Activated naive CD8-positive, alpha-beta T cell treated with anti-CD3 and anti-CD28 coated beads, Interleukin-2, amount 50 U/mL, for 16 hours (primary cell): ENCODE data around the gene PUDP.
"Not testable (repeated sequence)": the region's sequence is repeated elsewhere in the genome, so short reads cannot be mapped to it uniquely, and the experiment has no call there.

Source experiments
- DNase-seq: peaks from one replicate; pipeline ENCODE4 v3.0.0-alpha.2; 2020; ENCODE audit warnings: low read depth, low spot score

The PUDP gene

DNA sequence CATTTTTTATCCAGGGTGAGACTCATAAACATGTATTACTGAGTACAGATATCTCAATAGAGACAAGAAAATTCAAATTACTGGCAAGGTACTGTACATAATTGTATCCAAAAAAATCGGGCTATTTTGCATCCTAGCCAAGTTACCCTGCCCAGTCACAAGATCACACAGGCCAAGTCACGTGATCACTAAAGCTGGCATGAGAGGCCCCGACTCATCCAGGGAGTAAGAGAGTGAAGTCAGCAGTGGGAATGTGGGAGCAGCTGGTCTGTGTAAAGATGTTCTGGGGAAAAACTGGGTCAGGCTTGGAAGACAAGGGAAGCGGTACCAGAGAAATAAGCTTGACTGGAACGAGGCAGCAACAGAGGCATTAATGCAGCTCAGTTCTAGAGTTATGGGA is 119.7 kb downstream of the PUDP start:
- DNase-seq, result no peak

DNA sequence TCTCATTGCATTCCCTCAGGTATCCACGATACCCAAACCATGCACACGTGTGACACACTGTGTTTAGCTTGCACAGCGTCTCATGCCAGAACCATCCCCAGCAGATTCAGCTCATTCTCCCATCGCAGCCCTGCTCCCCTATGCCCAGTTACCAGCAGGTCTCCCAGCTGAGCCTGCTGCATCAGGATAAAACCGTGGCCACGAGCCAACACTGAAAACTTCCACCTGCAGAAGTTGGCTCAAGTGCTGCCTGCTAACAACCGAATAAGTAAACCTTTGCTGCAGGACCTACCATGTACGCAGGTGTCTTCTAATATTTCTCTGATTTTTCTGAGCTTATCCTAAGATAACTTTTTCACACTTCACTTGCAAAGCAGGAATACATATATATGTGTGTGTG is 120.9 kb downstream of the PUDP start:
- no peak for DNase-seq

DNA sequence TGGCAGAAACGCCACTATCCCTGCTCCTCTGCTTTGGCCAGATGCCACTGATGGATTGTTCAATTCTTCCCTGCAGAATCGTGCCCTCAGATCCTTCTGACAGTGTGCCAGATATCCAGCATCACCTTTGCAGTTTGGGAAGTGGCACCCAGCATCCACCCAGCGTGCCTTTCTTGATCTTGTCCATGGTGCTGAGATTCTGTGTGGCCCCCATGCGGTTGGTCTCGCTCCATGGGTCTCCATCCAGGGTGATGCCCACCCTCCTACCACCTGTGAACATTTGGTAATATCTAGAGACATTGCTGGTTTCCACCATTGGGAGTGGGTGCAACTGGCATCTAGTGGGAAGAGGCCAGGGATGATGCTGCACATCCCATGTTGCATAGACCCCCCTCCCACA is 121.6 kb downstream of the PUDP start:
- not testable (repeated sequence) for DNase-seq

DNA sequence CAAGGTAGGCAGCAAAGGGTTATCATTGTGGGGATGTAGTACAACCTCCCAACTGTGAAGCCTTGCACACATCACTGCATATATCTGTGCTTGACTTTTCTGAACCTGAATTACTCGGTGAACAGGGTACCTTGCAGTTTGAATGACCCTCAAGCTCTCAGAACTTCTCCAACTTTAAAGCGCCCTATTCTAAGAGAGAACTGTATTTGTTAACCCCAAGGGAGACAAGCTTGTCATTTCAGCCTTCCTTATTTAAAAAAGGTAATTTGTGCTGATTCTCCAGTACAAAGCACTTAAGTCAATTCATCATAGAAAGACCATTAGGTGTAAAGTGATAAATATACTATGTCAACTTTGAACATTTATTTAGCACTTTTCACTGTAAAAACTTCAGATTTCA is 122.5 kb downstream of the PUDP start:
- DNase-seq, result no peak

DNA sequence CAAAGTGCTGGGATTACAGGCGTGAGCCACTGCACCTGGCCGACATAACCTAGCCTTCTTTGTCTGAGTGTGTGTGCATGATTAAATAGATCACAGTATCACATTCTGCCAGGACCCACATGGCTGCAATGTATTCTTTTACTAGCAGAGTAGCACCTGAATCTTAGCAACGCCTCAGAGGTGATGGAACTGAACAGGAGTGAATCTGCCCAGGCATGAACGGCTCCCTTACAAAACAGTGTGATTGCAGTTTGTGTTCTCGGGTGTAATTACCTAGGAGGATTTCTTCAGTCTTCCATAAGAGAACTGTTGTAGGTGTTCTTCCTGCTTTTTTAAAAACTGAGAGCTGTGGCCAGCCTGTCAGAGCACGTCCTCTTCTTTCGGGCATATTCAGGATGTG is 123.1 kb downstream of the PUDP start:
- no peak for DNase-seq

DNA sequence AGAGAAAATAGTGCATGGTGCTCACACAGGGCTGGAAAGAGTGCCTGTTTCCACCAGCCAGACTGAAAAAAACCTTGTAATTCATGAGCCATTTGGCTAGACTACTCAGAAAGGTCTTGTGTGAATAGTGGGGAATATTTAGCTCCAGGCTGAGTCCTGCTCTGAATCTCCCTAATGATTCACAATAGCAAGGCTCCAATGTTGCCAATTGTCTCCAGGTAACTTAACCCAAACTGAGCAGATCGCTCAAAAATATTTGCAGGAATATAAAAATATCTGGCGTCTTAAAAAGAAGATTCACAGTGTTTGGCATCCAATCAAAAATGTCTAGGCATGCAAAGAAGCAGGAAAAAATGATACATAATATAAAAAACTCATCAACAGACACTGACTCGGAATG is 125.0 kb downstream of the PUDP start:
- DNase-seq, result not testable (repeated sequence)

DNA sequence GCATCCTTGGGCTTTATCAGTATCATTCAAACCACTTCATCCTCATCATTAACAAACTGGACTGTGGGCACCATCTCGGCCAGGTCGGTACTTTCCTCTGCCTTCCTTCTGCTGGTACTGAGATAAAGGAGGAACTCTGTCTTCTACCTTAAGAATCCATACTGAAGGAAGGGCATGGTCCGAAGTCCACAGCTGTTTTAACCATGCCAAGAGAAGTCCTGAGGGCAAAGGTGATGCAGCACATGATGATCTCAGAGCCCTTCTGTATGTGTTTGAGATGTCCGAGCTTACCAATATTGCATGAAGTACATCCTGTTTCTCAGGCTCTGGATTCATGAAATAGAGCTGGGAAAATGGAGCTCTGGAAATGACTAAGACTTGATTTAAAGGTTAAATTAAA is 126.0 kb downstream of the PUDP start:
- no peak for DNase-seq

DNA sequence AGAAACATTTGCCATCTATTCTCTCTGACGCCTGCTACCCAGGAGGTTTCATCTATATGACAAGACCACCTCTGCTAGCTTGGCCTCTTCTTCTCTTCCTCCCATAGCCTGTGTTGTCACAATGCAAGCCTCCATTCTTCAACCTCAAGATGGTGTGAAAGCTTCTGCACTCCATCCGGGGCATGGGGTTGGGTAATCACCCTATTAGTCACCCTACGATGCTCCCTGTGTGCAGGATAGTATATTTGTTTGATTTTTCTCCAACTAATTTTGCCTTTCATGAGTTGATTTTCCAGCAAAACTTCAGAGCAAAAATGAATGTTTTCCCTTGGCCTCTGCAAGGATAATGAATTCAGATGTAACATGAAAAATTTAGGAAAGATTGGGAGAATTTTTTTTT is 128.4 kb downstream of the PUDP start:
- no peak for DNase-seq

DNA sequence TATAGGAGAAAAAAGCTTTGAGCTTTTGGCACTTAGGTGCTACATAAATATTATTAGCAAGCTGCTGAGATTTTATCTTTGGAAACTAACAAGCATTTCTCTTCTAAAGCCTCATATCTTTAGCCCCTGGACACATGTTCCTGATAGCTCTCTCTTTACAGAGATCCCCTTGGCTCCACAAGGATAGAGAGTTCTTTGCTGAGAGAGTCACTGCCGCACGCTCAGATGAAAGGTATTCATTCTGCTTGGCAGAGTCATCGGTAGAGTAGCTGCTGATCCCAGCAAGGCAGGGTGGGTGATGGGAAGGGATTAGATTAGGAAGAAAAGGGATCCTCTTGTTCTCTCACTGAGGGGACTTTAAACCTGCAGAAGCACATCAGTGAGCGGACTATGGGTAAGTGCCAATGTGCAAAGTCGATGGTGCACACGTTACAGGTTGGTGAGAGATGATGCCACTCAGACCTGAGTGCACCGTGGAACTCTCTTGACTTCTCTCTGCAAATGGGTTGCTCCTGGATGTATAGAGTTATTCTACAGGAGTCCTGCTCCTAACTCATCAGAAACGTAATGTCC is 135.6 kb downstream of the PUDP start:
- not testable (repeated sequence) for DNase-seq

DNA sequence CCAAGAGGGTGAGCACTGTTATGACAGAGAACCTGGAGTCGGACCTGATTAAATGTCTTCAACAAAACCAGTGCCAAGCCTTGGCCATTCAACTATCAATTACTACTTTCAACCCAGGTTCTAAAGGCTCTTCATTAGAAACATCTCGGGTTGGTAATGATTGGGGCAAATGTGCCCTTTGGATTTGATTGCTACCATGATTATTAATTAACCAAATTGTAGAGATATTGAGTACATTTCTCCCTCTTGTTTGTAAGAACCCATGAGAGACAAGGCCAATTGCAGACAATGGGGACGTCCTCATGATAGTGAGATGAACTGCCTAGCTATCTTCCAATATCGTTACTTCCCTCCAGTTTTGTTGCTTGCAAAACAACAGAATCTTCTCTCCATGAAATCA is 137.1 kb downstream of the PUDP start:
- DNase-seq, result not testable (repeated sequence)

DNA sequence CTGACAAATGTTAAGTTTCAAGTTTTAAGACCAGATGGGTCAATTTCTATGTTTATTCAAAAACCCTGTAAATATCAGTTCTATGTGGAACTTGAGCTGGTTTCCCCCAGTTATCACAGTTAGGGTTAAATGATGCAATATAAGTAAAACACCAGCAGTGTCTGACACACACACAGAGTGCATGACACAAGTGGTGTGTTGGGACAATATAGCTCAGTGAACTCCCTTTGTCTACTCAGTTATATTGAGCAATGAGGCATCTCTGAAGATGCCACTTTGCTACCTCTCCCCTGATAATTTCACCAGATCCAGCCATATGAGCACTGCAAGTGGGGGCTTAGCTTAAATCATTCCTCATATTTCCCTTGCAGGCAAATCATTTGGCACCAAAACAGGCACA is 140.6 kb downstream of the PUDP start:
- not testable (repeated sequence) for DNase-seq
